ENCODE data around the gene SUCLG1. TPM values are rescaled to one million over a fixed set of nuclear protein-coding genes. Genes with fewer than 3 reads are reported as not detected.

SUCLG1 gene
- 39.6 and 47.1 TPM in 2 replicates for total RNA-seq

DNA sequence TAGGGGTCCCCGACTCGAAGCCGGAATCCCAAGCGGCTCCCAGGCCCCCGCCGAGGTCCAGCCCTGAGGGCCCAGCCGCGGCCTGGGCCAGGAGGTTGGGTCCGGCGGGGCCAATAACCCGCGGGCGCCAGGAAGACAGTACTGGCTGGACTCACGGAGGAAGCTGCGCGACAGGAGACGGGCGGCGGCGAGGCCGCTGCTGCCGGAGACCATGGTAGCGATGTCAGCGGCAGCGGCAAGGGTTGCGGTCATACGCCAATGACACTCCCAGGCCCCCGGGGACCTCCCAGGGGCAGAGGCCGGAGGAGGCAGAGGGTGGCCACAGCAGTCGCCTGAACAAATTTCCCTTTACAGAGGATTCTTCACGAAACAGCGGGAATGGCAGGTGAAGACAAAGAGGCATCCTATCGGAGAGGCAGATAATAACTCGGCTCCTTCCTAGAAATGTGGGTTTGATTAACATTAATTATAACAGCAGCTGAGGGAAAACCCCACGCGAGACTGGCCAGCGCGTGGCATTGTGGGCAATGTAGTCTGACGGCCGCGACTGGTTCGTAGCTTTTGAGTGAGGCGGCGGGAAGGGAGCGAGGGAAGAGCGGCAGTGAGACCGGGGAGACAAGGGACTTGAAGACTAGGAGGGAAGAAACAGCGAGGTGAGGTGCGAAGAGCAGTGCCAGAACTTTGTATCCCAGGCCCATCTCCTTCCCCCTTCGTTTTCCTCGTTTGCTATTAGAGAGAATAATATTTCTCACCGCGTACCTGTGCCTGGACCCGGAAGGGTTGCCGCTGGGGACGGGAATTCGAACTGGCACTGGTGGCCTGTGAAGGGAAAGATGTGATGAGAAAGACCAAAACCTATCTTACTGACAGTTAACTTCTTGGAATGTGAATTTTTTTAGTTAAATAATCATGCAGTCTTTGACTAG lies at the start of gene SUCLG1:
TSS of gene SUCLG1 (minus strand) at position 263 of the 926 bp plus-strand sequence. CDS start at position 252, 11 bp downstream.

Other genes with a start within 250 kb of the SUCLG1 start
- under 0.01 and 0.17 TPM in 2 replicates for gene DNAH6, start 57.2 kb upstream of the SUCLG1 start, total RNA-seq

All from bronchial smooth muscle cell (primary cell).